GM23338 (cell line): Measurements from ENCODE around the gene G6PD. TPM values are rescaled to one million over a fixed set of nuclear protein-coding genes. Genes with fewer than 3 reads are reported as not detected.

Experiments
- ATAC-seq: fragments of 200-7000 bp; cut with Tn5 transposase; 3 replicates; pipeline ENCODE4 v1.9.1; 2020
- DNase-seq: peaks from one replicate; pipeline ENCODE4 v3.0.0-alpha.2; 2015; ENCODE audit warnings: low spot score
- H2AFZ ChIP-seq: fragments of 200-600 bp; sonication (generic); 2 replicates; pipeline ENCODE4 v1.8.0; 2016; ENCODE audit warnings: antibody characterized with exemption, mild to moderate bottlenecking, moderate library complexity
- H3F3A ChIP-seq: fragments of 200-600 bp; sonication (generic); replicated peaks from 2 replicates; pipeline ENCODE4 v1.8.0; 2017; ENCODE audit warnings: antibody characterized with exemption, mixed run types, low read depth
- H3K27ac ChIP-seq: fragments of 200-600 bp; sonication (generic); 2 replicates; pipeline ENCODE4 v1.6.1; 2016; ENCODE audit warnings: low read depth
- H3K27me3 ChIP-seq: fragments of 200-600 bp; sonication (generic); 2 replicates; pipeline ENCODE4 v1.8.0; 2016; ENCODE audit warnings: mild to moderate bottlenecking, mixed run types, moderate library complexity; ENCODE audit not compliant: insufficient read depth
- H3K36me3 ChIP-seq: fragments of 200-600 bp; sonication (generic); 2 replicates; pipeline ENCODE4 v1.8.0; 2016; ENCODE audit warnings: mild to moderate bottlenecking; ENCODE audit not compliant: insufficient read depth
- H3K4me1 ChIP-seq: fragments of 200-600 bp; sonication (generic); 2 replicates; pipeline ENCODE4 v1.8.0; 2016; ENCODE audit warnings: mild to moderate bottlenecking, moderate library complexity; ENCODE audit not compliant: insufficient read depth
- H3K4me2 ChIP-seq: fragments of 200-600 bp; sonication (generic); 2 replicates; pipeline ENCODE4 v1.7.1; 2017; ENCODE audit warnings: mixed run types
- H3K4me3 ChIP-seq: fragments of 200-600 bp; sonication (generic); 2 replicates; pipeline ENCODE4 v1.6.1; 2016; ENCODE audit warnings: mixed run types
- H3K79me2 ChIP-seq: fragments of 200-600 bp; sonication (generic); replicated peaks from 2 replicates; pipeline ENCODE4 v1.8.0; 2017; ENCODE audit warnings: mild to moderate bottlenecking; ENCODE audit not compliant: insufficient read depth
- H3K9me2 ChIP-seq: fragments of 200-600 bp; sonication (generic); 2 replicates; pipeline ENCODE4 v1.8.0; 2017; ENCODE audit not compliant: insufficient read depth
- H4K20me1 ChIP-seq: fragments of 200-600 bp; sonication (generic); replicated peaks from 2 replicates; pipeline ENCODE4 v1.8.0; 2017; ENCODE audit warnings: mild to moderate bottlenecking; ENCODE audit not compliant: insufficient read depth
- H3K27ac Mint-ChIP-seq: 2 replicates; pipeline ENCODE4 v1.8.0; 2020; ENCODE audit warnings: inconsistent platforms, mild to moderate bottlenecking, moderate library complexity, mixed read lengths
- H3K27me3 Mint-ChIP-seq: 3 replicates; pipeline ENCODE4 v1.8.0; 2022; ENCODE audit warnings: low read depth, mild to moderate bottlenecking, moderate library complexity, mixed read lengths, inconsistent platforms; ENCODE audit not compliant: insufficient read depth, poor library complexity
- H3K36me3 Mint-ChIP-seq: 3 replicates; pipeline ENCODE4 v1.8.0; 2021; ENCODE audit warnings: low read depth, mild to moderate bottlenecking, inconsistent platforms, moderate library complexity, mixed read lengths
- H3K4me1 Mint-ChIP-seq: 3 replicates; pipeline ENCODE4 v1.8.0; 2020; ENCODE audit warnings: mild to moderate bottlenecking, inconsistent platforms, mixed read lengths
- H3K4me3 Mint-ChIP-seq: 3 replicates; pipeline ENCODE4 v1.8.0; 2021; ENCODE audit warnings: moderate library complexity, mild to moderate bottlenecking, inconsistent platforms, mixed read lengths
- H3K9me3 Mint-ChIP-seq: 3 replicates; pipeline ENCODE4 v1.8.0; 2020; ENCODE audit warnings: moderate library complexity, mild to moderate bottlenecking, inconsistent platforms, mixed read lengths
- CREB1 ChIP-seq: fragments of 250-450 bp; sonication (Bioruptor Pico); IDR thresholded peaks from 2 replicates; pipeline ENCODE4 v1.5.0; 2020; ENCODE audit warnings: low read depth, mild to moderate bottlenecking, moderate library complexity
- CTCF ChIP-seq, 2 experiments: fragments of 200-600 bp in 1 of 2; sonication (generic) in 1 of 2; conservative IDR thresholded peaks; 2 replicates each; pipeline versions ENCODE4 v1.5.1 to v1.6.1; 2016 to 2017; ENCODE audit warnings: antibody characterized with exemption in 2 of 2, low read depth in 2 of 2, mild to moderate bottlenecking in 2 of 2, moderate library complexity in 1 of 2
- ETS1 ChIP-seq: IDR thresholded peaks from 2 replicates; pipeline ENCODE4 v1.6.1; 2016; ENCODE audit warnings: antibody characterized with exemption
- EZH2 ChIP-seq: fragments of 200-600 bp; sonication (generic); IDR thresholded peaks from one replicate; pipeline ENCODE4 v1.8.0; 2017; ENCODE audit warnings: antibody characterized with exemption, mild to moderate bottlenecking, low read depth; ENCODE audit not compliant: unreplicated experiment
- EZH2phosphoT487 ChIP-seq: fragments of 200-600 bp; sonication (generic); IDR thresholded peaks from one replicate; pipeline ENCODE4 v1.8.1; 2018; ENCODE audit warnings: antibody characterized with exemption; ENCODE audit not compliant: unreplicated experiment
- JUNB ChIP-seq: IDR thresholded peaks from one replicate; pipeline ENCODE4 v1.6.1; 2016; ENCODE audit warnings: antibody characterized with exemption; ENCODE audit not compliant: unreplicated experiment
- NANOG ChIP-seq: IDR thresholded peaks from 2 replicates; pipeline ENCODE4 v1.6.1; 2016; ENCODE audit warnings: antibody characterized with exemption, borderline replicate concordance
- POLR2AphosphoS5 ChIP-seq: IDR thresholded peaks from 2 replicates; pipeline ENCODE4 v1.6.1; 2016; ENCODE audit warnings: antibody characterized with exemption, low read depth
- REST ChIP-seq: IDR thresholded peaks from one replicate; pipeline ENCODE4 v1.6.1; 2018; ENCODE audit warnings: antibody characterized with exemption; ENCODE audit not compliant: unreplicated experiment
- STAT1 ChIP-seq: IDR thresholded peaks from one replicate; pipeline ENCODE4 v1.6.1; 2016; ENCODE audit warnings: antibody characterized with exemption; ENCODE audit not compliant: unreplicated experiment
- ZNF114 ChIP-seq: fragments of 250-450 bp; sonication (Bioruptor Pico); IDR thresholded peaks from 2 replicates; pipeline ENCODE4 v1.5.0; 2020; ENCODE audit warnings: mild to moderate bottlenecking, moderate library complexity
- ZNF331 ChIP-seq: fragments of 250-450 bp; sonication (Bioruptor Pico); IDR thresholded peaks from 2 replicates; pipeline ENCODE4 v1.5.0; 2020; ENCODE audit warnings: low read depth, mild to moderate bottlenecking, moderate library complexity
- ZNF462 ChIP-seq: fragments of 250-450 bp; sonication (Bioruptor Pico); IDR thresholded peaks from 2 replicates; pipeline ENCODE4 v1.5.0; 2020; ENCODE audit warnings: mild to moderate bottlenecking, moderate library complexity
- polyA plus RNA-seq: library from polyadenylated mRNA; unstranded; fragments of >200 nt; fragmentation: Nextera tagmentation; extraction: Ambion mirVana; gene quantifications from 2 replicates; pipeline ENCODE4 v1.2.1, GENCODE V29; 2016
- total RNA-seq: library from RNA; depleted of rRNA; stranded (reverse); fragments of >200 nt; shearing (Covaris generic); gene quantifications from 2 replicates; pipeline ENCODE4 v1.2.3, GENCODE V29; 2014

The G6PD gene
- total and polyA plus RNA-seq, 2 experiments from 2014 or later: 14.4 to 66.7 TPM

- peaks cover 5% of the 10 kb centered on the region; the same call in 1 of the 3 replicates for H3K36me3 Mint-ChIP-seq
- Histone ChIP-seq H3K4me2 (no peak overlapping the region), H4K20me1 (no peaks in the 10 kb centered on the region; the same call in 1 of the 2 replicates), H3F3A (no peaks in the 10 kb centered on the region), H3K79me2 (no peaks in the 10 kb centered on the region), H3K4me1 (no peaks in the 10 kb centered on the region), H3K4me3 (no peak overlapping the region), H2AFZ (no peak overlapping the region), H3K27ac (no peak overlapping the region), H3K27me3 (no peaks in the 10 kb centered on the region), H3K36me3 (no peaks in the 10 kb centered on the region), H3K9me2 (no peaks in the 10 kb centered on the region)
- H3K9me3 Mint-ChIP-seq: no peaks in the 10 kb centered on the region
- H3K4me3 Mint-ChIP-seq: no peak overlapping the region; the same call in 2 of the 3 replicates
- DNase-seq (no peak), ATAC-seq (no peak)
- H3K4me1 Mint-ChIP-seq: peaks cover 10% of the 10 kb centered on the region; the same call in 2 of the 3 replicates
- H3K27me3 Mint-ChIP-seq: peaks cover 7% of the 10 kb centered on the region
- H3K27ac Mint-ChIP-seq: no peak overlapping the region
- TF ChIP-seq EZH2phosphoT487: no peak
- no peak for TF ChIP-seq REST
- no peak for TF ChIP-seq JUNB
- TF ChIP-seq ZNF462 (CRISPR knock-in tag): no peak
- TF ChIP-seq POLR2AphosphoS5: no peak
- no peak for TF ChIP-seq CTCF (conservative IDR thresholded peaks at IDR 0.05; ENCODE audit: low read depth in 2 of 2)
- TF ChIP-seq ETS1: no peak
- TF ChIP-seq EZH2: no peak
- TF ChIP-seq CREB1 (CRISPR knock-in tag): no peak
- no peak for TF ChIP-seq ZNF114 (CRISPR knock-in tag)
- TF ChIP-seq ZNF331: no peak
- no peak for TF ChIP-seq NANOG
- TF ChIP-seq STAT1: no peak
Measured at GRCh38 chrX:154481911-154482601, 64.6 kb downstream of the G6PD start.
